NCI-H1436 (cell line): ENCODE data around the gene SIPA1.
"Not testable (repeated sequence)": the region's sequence is repeated elsewhere in the genome, so short reads cannot be mapped to it uniquely, and the experiment has no call there.

Experiments used
- DNase-seq: peaks from one replicate; lab custom pipeline; 2025; lab: John Stamatoyannopoulos, UW

SIPA1 gene

DNA sequence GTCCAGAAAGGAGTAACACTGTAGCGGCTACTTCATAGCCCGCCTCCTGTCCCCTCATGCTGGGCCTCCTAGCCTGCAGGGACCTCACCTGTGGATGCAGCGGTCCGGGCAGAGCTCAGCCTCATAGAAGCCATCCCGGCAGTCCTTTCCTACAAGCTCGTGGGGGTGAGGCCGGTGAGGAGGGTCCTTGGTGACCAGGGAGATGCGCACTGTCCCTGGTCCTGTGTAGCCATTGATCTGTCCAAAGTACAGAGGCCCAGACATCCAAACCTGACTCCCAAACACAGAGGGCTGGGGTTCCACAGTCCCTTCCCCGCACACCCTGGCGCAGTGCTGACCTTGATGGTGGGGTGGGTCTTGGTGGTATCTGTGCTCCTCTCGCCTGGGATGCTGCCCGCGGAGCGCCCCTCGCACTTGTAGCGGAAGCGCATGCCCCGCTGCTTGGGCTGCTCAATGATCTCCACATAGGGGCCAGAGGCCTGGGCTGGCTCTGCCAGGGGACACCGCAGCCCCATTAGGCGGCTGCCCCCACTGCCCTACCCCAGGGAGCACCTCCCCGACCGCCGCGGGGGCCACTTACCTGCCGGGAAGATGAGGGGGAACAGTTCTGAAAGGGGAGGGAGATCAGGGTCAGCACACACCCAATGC lies 23.8 kb downstream of the SIPA1 start:
- DNase-seq, result no peak

DNA sequence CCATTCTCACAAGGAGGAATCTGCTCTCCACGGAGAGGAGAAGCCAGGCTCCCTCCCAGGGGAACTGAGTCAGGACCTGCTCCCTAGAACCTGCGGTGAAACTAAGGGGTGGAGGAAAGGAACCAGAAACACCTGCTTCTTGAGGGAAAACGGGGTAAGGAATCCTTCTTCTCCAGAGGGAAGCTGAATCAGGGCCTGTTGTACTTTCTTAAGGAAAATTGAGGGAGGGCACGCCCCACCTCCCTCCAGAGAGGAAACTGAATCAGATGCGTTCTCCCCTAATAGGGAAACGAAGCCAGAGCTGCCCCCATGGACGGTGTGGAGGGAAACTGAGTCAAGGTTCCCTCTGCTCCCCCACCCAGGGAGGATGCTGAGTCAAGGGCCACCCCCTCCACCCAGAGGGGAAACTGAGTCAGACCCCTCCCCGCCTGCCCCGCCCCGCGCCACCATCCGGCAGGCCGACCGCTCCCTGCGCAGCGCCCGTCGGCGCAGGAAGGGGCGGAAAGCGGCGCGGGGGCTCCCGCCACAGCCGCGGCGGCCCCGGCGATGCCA lies 24.4 kb downstream of the SIPA1 start:
- DNase-seq, result no peak

DNA sequence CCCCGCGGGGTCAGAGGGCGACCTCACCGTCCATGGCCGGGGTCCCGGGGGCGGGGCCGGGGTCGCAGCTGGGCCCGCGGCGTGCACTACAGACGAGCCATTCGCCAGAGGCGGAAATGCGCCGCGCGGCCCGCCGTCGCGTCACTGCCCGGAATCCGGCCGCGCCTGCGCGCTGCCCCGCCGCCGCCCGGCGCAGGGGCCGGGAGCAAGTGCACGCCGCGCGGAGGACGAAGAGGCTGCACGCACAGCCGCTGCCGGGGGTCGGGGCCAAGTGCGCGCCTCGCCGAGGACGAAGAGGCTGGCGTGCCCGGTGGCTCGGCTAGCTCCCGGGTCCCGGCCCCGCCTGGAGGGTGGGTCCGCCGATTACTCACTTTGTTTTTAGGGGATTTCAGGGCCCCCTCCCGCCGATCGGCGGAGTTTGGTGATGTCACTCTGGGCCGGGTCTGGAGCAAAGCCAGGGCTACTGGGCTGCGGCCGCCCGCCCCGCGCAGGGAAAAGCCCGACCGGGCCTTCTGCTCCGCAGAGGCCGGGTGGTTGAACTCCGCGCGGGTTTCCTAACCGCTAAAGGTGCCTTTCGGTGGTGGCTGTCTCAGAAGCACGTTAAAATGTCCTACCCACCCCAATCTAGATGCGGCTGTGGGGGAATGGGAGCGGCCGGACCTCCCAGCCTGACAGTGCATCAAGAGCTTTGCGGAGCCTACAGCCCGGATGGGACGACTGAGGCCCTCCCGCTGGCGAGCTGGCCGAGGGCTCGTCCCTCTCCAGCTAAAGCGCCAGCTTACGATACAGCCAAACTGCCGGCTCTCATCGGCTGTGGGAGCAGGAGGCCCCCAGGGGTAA lies 25.1 kb downstream of the SIPA1 start, which contains the start of gene RELA:
Gene RELA, minus strand, starts transcription at position 118 of the 840 bp plus-strand sequence. Its CDS starts 84 bp downstream, at position 34.
- peak; percentile 71 for DNase-seq

DNA sequence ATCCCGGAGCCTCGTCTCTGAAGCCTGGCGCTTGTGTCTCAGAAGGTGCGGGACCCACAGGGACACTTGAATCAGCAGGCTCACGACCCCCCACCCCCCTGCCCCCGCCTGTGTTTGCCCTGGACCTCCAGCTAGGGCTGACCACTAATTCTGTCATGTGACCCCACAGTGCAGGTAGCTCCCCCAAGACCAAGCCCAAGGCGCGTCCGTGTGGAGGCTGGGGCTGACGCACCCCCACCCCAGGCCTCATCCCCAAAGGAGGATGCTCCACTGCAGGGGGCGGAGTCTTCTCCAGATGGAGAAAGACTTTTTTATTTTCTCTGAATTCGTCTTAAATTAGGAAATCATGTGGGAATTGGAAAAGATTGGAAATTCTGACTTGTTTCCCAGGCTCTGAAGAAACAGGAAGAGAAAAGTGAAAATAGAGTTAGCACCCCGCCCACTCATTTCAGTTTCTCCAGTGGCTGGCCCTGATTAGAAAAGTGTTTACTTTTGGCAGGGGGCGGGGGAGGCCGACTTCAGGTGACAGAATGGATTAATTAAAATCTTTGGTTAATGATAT lies 25.8 kb downstream of the SIPA1 start:
- DNase-seq, result no peak

DNA sequence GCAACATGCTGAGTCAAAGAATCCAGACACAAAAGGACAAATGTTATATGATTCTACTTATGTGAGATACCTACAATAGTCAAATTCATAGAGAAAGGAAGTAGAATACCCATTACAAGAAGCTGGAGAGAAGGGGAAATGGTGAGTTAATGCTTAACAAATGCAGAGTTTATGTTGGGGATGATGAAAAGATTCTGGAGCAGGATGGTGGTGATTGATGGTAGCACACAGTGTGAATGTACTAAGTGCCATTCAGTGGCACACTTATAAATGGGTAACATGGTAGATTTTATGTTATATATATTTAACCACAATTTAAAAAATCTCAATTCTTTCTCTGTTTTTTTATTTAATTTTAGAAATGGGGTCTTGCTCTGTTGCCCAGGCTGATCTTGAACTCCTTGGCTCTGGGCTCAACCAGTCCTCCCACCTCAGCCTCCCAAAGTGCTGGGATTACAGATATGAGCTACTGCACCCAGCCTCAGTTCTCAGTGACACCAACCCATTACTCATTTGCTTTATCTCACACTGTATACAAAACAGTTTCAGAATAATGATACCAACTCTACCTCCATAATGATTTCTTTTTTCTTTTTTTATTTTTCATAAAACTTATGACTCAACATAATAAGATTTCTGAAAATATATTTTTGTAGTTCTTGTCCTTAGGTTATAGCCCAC lies 34.4 kb downstream of the SIPA1 start:
- DNase-seq, result no peak

DNA sequence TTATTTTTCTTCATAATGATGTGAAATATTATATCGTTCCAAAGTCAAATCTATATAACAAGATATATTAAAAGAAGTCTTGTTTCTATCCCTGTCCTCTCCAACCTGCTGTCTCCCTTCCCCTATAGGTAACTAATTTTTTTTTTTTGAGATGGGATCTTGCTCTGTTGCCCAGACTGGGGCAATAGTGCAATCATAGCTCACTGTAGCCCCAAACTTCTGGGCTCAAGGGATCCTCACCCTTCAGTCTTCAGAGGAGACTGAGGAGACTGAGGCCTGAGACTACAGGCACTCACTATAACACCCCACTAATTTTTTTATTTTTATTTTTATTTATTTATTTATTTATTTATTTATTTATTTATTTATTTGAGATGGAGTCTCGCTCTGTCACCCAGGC lies 35.1 kb downstream of the SIPA1 start:
- no peak for DNase-seq

DNA sequence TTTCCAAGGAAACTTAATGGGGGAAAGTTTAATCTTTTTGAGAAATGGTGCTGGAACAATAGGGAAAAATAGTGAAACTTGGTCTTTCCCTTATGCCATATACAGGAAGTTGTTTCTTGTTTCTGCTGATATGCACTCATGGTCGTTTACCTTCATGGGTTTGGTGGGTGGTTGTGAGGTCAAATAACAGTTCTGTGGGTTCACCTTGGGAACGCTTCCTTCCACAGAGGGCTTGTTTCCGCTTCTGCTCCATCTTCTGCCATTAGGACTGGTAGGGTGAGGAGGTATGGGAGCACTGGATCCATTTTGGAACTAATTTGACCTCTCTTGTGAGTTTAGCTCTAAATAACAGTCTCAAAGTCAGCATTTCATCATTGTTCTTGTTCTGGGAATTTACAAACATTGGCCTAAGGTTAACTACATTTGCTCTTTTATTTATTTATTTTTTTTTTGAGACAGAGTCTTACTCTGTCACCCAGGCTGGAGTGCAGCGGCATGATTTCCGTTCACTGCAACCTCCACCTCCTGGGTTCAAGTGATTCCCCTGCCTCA lies 42.4 kb downstream of the SIPA1 start:
- no peak for DNase-seq

DNA sequence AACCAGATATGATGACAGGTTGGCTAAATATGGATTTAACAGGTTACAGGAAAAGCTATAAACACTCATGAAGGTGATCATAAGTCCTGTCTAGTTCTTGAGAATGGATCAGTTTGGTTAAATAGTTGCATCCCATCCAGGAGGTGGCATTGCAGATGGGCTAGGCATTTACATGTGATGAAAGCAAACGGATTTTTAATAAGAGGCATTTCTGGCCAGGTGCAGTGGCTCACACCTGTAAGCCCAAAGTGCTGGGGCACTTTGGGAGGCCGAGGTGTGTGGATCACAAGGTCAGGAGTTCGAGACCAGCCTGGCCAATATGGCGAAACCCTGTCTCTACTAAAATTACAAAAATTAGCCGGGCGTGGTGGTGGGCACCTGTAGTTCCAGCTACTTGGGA lies 45.6 kb downstream of the SIPA1 start:
- not testable (repeated sequence) for DNase-seq

DNA sequence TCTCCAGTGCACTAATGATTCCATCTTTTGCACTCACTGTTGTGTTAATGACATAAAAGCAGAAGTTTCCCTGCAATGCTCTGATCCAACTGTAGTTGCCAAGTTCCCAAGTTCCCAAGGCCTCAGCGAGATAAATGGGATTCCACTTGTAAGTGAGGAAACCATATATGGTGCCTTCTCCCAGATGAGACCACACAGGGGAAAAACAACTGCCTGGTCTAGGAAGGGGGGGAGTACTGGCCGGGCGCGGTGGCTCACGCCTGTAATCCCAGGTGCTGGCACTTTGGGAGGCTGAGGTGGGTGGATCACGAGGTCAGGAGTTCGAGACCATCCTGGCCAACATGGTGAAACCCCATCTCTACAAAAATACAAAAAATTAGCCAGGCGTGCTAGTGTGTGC lies 48.1 kb downstream of the SIPA1 start:
- no peak for DNase-seq

DNA sequence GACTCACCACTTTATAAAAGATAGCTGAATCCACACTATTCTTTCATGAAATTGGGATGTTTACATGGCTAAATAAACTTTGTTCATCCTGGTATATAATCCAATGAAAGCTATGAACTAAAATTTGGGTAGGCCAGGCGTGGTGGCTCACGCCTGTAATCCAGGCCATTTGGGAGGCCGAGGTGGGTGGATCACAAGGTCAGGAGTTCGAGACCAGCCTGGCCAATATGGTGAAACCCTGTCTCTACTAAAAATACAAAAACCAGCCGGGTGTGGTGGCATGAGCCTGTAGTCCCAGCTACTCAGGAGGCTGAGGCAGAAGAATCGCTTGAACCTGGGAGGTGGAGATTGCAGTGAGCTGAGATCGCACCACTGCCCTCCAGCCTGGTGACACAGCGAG lies 53.9 kb downstream of the SIPA1 start:
- DNase-seq, result not testable (repeated sequence)

DNA sequence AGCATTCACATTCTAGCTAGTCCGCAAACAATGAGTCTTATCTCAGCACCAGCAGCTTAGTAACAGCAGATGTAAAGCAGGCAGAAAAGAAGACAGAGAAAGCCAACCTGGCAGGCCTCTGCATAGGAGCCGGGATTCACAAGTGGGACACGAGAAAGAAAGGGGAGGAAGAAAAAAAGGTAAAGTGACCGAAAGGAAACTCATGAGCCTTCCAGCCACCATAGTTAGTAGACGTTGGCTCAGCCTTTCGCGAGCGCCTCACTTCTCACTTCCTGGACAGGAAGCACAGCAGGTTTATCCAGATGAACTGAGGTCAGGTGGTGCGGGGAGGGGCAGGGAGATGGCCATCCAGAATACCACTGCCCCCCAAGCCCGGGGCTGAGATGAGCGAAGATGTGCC lies 54.5 kb downstream of the SIPA1 start:
- DNase-seq, result no peak

DNA sequence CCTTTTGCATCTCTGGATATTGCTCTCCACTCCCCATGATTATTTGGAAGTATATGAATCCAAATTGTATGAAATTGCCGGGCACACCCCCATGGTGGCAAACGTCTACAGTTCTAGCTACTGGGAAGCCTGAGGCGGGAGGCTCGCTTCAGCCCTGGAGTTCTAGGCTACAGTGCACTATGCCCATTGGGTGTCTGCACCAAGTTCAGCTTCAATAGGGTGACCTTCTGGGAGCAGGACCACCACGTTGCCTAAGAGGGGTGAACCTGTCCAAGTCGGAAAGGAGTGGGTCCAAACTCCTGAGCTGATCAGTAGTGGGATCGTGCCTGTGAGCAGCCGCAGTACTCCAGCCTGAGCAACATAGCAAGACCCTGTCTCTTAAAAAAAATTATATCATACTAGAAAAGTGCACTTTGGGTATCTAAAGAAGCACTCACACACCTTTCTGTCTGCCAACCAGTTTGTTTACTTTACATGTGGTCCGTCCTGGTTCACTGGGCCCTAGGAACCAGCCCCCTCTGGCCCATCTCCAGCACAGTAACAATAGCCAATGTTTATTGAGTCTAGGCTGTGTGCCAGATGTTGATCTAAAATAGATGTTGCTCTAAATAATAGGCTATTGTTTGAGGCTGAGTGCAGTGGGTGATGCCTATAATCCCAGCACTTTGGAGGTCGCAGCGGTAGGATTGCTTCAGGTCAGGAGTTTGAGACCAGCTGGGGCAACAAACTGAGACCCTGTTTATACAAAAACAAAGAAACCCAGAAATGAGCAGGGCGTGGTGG lies 57.7 kb downstream of the SIPA1 start:
- peak; percentile 43 for DNase-seq

DNA sequence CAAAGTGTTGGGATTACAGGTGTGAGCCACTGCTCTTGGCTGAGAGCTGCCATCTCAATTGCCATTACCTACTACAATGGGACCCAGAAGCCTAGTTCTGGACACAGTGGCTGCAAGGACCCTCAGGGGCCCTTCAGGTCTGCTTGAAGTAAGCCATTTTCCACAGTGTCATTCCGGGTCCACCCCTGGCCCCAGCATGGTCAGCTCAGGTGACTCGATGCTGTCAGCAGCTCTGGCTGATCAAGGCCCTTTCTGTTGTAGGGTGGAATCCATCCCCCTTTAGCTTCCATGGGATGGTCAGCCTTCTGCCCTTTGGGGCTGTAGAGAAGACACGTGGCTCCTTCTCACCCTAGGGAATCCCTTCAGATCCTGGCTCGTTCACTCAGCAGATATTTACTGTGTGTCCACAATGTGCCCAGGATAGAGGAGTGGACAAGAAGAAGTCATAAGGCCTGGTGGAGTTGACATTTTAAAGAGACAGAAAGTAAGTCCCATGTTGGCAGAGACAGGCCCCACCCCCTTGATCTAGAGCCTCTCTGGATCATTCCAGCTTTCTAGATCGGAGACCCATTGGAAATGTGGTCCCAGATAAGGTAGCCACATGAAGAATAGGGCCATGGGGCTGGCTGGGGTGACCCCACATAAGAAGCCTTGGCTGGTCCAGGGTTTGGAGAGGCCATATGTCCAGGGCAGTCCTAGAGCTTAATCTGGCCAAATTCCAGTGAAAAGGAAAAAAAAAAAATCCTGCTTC lies 59.1 kb downstream of the SIPA1 start:
- DNase-seq, result no peak

DNA sequence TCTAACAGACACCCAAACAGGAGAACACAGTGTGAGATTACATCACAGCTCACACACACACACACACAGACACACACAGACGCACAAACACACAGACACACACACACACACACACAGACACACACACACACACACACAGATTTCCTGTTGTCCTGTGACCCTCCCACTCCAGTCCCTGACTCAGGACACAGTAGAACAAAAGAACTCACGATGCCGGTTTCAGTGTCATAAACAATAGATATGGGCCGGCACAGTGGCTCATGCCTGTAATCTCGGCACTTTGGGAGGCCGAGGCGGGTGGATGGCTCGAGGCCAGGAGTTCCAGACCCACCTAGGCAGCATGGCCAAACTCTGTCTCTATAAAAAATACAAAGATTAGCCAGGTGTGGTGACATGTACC lies 60.3 kb downstream of the SIPA1 start:
- DNase-seq, result no peak

DNA sequence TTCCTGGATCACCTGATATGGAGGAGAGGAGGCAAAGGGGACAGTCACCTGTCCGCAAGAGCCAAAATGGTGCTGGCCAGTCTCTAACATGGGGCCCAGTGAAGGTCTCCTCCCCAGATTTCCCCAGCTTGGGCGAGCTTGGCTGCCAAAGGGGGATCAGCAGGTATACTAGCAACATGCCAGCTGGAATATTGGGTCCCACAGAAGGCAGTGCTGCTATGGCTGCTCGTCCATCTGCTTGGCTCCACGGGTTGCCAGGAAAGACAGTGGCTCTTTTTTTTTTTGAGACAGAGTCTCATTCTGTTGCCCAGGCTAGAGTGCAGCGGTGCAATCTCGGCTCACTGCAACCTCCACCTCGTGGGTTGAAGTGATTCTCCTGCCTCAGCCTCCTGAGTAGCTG lies 61.4 kb downstream of the SIPA1 start:
- DNase-seq, result no peak

DNA sequence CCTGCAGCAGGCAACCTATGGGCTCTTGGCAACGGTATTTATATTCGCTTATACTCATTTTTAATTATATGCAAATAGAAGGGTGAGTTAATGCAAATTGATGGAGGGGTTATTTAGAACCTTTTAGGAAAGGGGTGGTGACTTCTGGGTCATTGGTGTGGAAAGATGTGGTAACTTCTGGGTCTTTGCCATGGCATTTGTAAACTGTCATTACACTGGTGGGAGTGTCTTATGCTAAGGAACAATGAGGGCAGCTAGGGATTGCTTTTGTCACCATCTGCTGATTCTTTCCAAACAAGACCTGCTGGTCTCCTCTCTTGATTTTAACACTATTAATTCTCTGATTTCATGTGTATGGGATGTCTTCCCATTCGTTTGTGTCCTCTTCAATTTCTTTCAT lies 62.5 kb downstream of the SIPA1 start:
- DNase-seq, result no peak
